Mesothelial cell of epicardium (in vitro differentiated cells): ENCODE measurements around the gene SPARC. TPM values are rescaled to one million over a fixed set of nuclear protein-coding genes. Genes with fewer than 3 reads are reported as not detected.
A peak's percentile ranks its signal among the peaks of the same experiment; 100 is the strongest.

ENCODE experiments used
- DNase-seq, 2 experiments: peaks; one replicate each; pipeline ENCODE4 v3.0.0; 2021; ENCODE audit warnings: low spot score in 2 of 2; ENCODE audit not compliant: unreplicated experiment in 2 of 2
- H3K27ac Mint-ChIP-seq: 2 replicates; pipeline ENCODE4 v1.8.0; 2021; ENCODE audit warnings: mixed read lengths
- H3K27me3 Mint-ChIP-seq: 2 replicates; pipeline ENCODE4 v1.8.0; 2021; ENCODE audit warnings: low read depth, mixed read lengths
- H3K36me3 Mint-ChIP-seq: 2 replicates; pipeline ENCODE4 v1.8.0; 2021; ENCODE audit warnings: mixed read lengths
- H3K4me1 Mint-ChIP-seq: 2 replicates; pipeline ENCODE4 v1.8.0; 2021; ENCODE audit warnings: mixed read lengths
- H3K4me3 Mint-ChIP-seq: 2 replicates; pipeline ENCODE4 v1.8.0; 2021; ENCODE audit warnings: mild to moderate bottlenecking, moderate library complexity, mixed read lengths
- H3K9me3 Mint-ChIP-seq: 2 replicates; pipeline ENCODE4 v1.8.0; 2021; ENCODE audit warnings: mixed read lengths
- CTCF ChIP-seq: fragments of 200-600 bp; sonication (generic); IDR thresholded peaks from one replicate; pipeline ENCODE4 v1.5.0; 2021; ENCODE audit warnings: antibody characterized with exemption; ENCODE audit not compliant: unreplicated experiment
- total RNA-seq: library from RNA; stranded (reverse); gene quantifications from 3 replicates; pipeline ENCODE4 v1.2.1, GENCODE V29; 2021

Gene SPARC
- total RNA-seq, 1 donor from 2014 or later: 2,843 TPM

- peak overlapping the region; percentile 87 for H3K27ac Mint-ChIP-seq
- no peaks in the 10 kb centered on the region for H3K27me3 Mint-ChIP-seq
- no peaks in the 10 kb centered on the region for H3K9me3 Mint-ChIP-seq
- TF ChIP-seq CTCF: no peak
- H3K4me1 Mint-ChIP-seq: peaks cover 37% of the 10 kb centered on the region
- peaks cover 53% of the 10 kb centered on the region for H3K36me3 Mint-ChIP-seq
- H3K4me3 Mint-ChIP-seq: no peak overlapping the region
- no peak for DNase-seq
Observed at GRCh38 chr5:151664694-151665585, 21.8 kb downstream of the SPARC start.

GRCh38 chr5:151663617-151664293, 23.0 kb downstream of the SPARC start:
- Mint-ChIP-seq H3K9me3 (no peaks in the 10 kb centered on the region), H3K27me3 (no peaks in the 10 kb centered on the region), H3K4me3 (no peak overlapping the region), H3K36me3 (peaks cover 43% of the 10 kb centered on the region), H3K4me1 (peaks cover 42% of the 10 kb centered on the region), H3K27ac (peak overlapping the region; percentile 88)
- no peak for TF ChIP-seq CTCF
- no peak for DNase-seq

GRCh38 chr5:151662805-151663204, 23.9 kb downstream of the SPARC start:
- H3K27ac Mint-ChIP-seq: peak overlapping the region; percentile 88
- peaks cover 35% of the 10 kb centered on the region for H3K36me3 Mint-ChIP-seq
- DNase-seq: no peak
- TF ChIP-seq CTCF: no peak
- H3K4me1 Mint-ChIP-seq: peaks cover 44% of the 10 kb centered on the region
- H3K27me3 Mint-ChIP-seq: no peaks in the 10 kb centered on the region
- H3K4me3 Mint-ChIP-seq: no peak overlapping the region
- H3K9me3 Mint-ChIP-seq: no peaks in the 10 kb centered on the region

- H3K9me3 Mint-ChIP-seq: no peaks in the 10 kb centered on the region
- H3K27me3 Mint-ChIP-seq: no peaks in the 10 kb centered on the region
- DNase-seq: no peak
- no peak overlapping the region for H3K4me3 Mint-ChIP-seq
- H3K4me1 Mint-ChIP-seq: peaks cover 44% of the 10 kb centered on the region
- H3K36me3 Mint-ChIP-seq: peaks cover 30% of the 10 kb centered on the region
- TF ChIP-seq CTCF: no peak
- peak overlapping the region; percentile 88 for H3K27ac Mint-ChIP-seq
Observed at GRCh38 chr5:151661968-151662732, 24.6 kb downstream of the SPARC start.

- Mint-ChIP-seq H3K4me3 (no peak overlapping the region), H3K4me1 (peaks cover 44% of the 10 kb centered on the region), H3K27me3 (no peaks in the 10 kb centered on the region), H3K9me3 (no peaks in the 10 kb centered on the region), H3K27ac (peak overlapping the region; percentile 94), H3K36me3 (peaks cover 24% of the 10 kb centered on the region)
- DNase-seq: no peak
- no peak for TF ChIP-seq CTCF
Observed at GRCh38 chr5:151660616-151661495, 25.9 kb downstream of the SPARC start.
